HEK293 (cell line): ENCODE data around the gene ASCC2.
A peak's percentile ranks its signal among the peaks of the same experiment; 100 is the strongest.

Source experiments
- CTCF ChIA-PET: fragments of 350-600 bp; formaldehyde crosslinking; extraction: SDS; loops from one replicate; lab custom pipeline; 2021; ENCODE audit warnings: antibody characterized with exemption; lab: Yijun Ruan, JAX
- POLR2A ChIA-PET: fragments of 300-600 bp; formaldehyde crosslinking; extraction: SDS; loops from one replicate; lab custom pipeline; 2020; ENCODE audit warnings: antibody characterized with exemption, inconsistent platforms; lab: Yijun Ruan, JAX
- H3K27ac ChIP-seq: fragments of 200-500 bp; sonication (Bioruptor generic); 2 replicates; pipeline ENCODE4 v1.5.1; 2014; ENCODE audit warnings: low read depth, low read length, control low read depth, inconsistent platforms; ENCODE audit errors: extremely low read depth
- H3K36me3 ChIP-seq, 2 experiments: fragments of 200-500 bp in 1 of 2; sonication (Bioruptor generic) in 1 of 2; 1 replicate in 1 of 2; 2 replicates in 1 of 2; pipeline ENCODE4 v1.5.1; 2014 to 2017; ENCODE audit warnings: inconsistent platforms in 2 of 2, low read length in 2 of 2; ENCODE audit not compliant: control insufficient read depth in 2 of 2, insufficient read depth in 1 of 2
- H3K4me1 ChIP-seq: fragments of 200-500 bp; sonication (Bioruptor generic); 2 replicates; pipeline ENCODE4 v1.5.1; 2014; ENCODE audit warnings: mild to moderate bottlenecking, low read length, inconsistent platforms; ENCODE audit not compliant: control insufficient read depth, insufficient read depth
- H3K4me3 ChIP-seq: 2 replicates; pipeline ENCODE4 v1.5.1; 2011; ENCODE audit warnings: low read depth, mild to moderate bottlenecking, control low read depth, low read length, moderate library complexity
- H3K9me3 ChIP-seq: fragments of 200-500 bp; sonication (Bioruptor generic); 2 replicates; pipeline ENCODE4 v1.5.1; 2014; ENCODE audit warnings: low read depth, low read length, inconsistent platforms; ENCODE audit not compliant: control insufficient read depth, insufficient read depth
- AEBP2 ChIP-seq: fragments of 450-650 bp; formaldehyde crosslinking; IDR thresholded peaks from 2 replicates; pipeline ENCODE4 v1.5.1; 2016; ENCODE audit warnings: missing biosample characterization, missing genetic modification characterization, borderline replicate concordance
- GLI2 ChIP-seq: fragments of 450-650 bp; formaldehyde crosslinking; IDR thresholded peaks from 2 replicates; pipeline ENCODE4; 2017; ENCODE audit warnings: missing biosample characterization, missing genetic modification characterization, low read depth, borderline replicate concordance
- GLIS2 ChIP-seq: fragments of 450-650 bp; formaldehyde crosslinking; IDR thresholded peaks from 2 replicates; pipeline ENCODE4 v1.5.1; 2016; ENCODE audit warnings: missing biosample characterization, missing genetic modification characterization
- HOXA7 ChIP-seq: sonication (generic); formaldehyde crosslinking; IDR thresholded peaks from 2 replicates; pipeline ENCODE4 v1.8.1; 2022; ENCODE audit warnings: missing genetic modification reagents, borderline replicate concordance
- KLF10 ChIP-seq: fragments of 450-650 bp; IDR thresholded peaks from 2 replicates; pipeline ENCODE4 v1.5.1; 2018; ENCODE audit warnings: missing biosample characterization, mild to moderate bottlenecking, missing genetic modification characterization
- MYNN ChIP-seq: fragments of 450-650 bp; formaldehyde crosslinking; IDR thresholded peaks from 2 replicates; pipeline ENCODE4 v1.5.1; 2016; ENCODE audit warnings: missing biosample characterization, missing genetic modification characterization, borderline replicate concordance
- MZF1 ChIP-seq: fragments of 450-650 bp; formaldehyde crosslinking; IDR thresholded peaks from 2 replicates; pipeline ENCODE4 v1.5.1; 2017; ENCODE audit warnings: missing biosample characterization, missing genetic modification characterization, borderline replicate concordance
- ZBTB8A ChIP-seq: fragments of 450-650 bp; formaldehyde crosslinking; IDR thresholded peaks from 2 replicates; pipeline ENCODE4 v1.5.1; 2016; ENCODE audit warnings: missing biosample characterization, missing genetic modification characterization
- ZNF121 ChIP-seq: fragments of 450-650 bp; formaldehyde crosslinking; IDR thresholded peaks from 2 replicates; pipeline ENCODE4 v1.5.1; 2016; ENCODE audit warnings: missing biosample characterization, missing genetic modification characterization
- ZNF155 ChIP-seq: fragments of 450-650 bp; formaldehyde crosslinking; IDR thresholded peaks from 2 replicates; pipeline ENCODE4 v1.5.1; 2016; ENCODE audit warnings: missing biosample characterization, missing genetic modification characterization
- ZNF157 ChIP-seq: fragments of 450-650 bp; formaldehyde crosslinking; IDR thresholded peaks from 2 replicates; pipeline ENCODE4 v1.5.1; 2016; ENCODE audit warnings: missing biosample characterization, missing genetic modification characterization
- ZNF16 ChIP-seq: fragments of 450-650 bp; formaldehyde crosslinking; IDR thresholded peaks from 2 replicates; pipeline ENCODE4 v1.5.1; 2016; ENCODE audit warnings: low read depth, missing biosample characterization, missing genetic modification characterization
- ZNF239 ChIP-seq: fragments of 450-650 bp; formaldehyde crosslinking; IDR thresholded peaks from 2 replicates; pipeline ENCODE4 v1.5.1; 2016; ENCODE audit warnings: missing biosample characterization, missing genetic modification characterization
- ZNF266 ChIP-seq: fragments of 450-650 bp; formaldehyde crosslinking; IDR thresholded peaks from 2 replicates; pipeline ENCODE4 v1.5.1; 2016; ENCODE audit warnings: missing biosample characterization, missing genetic modification characterization, low read depth
- ZNF350 ChIP-seq: fragments of 450-650 bp; formaldehyde crosslinking; IDR thresholded peaks from 2 replicates; pipeline ENCODE4 v1.5.0; 2017; ENCODE audit warnings: missing biosample characterization, mild to moderate bottlenecking, missing genetic modification characterization
- ZNF354C ChIP-seq: fragments of 450-650 bp; formaldehyde crosslinking; IDR thresholded peaks from 2 replicates; pipeline ENCODE4 v1.5.1; 2016; ENCODE audit warnings: missing biosample characterization, missing genetic modification characterization, low read depth, borderline replicate concordance
- ZNF473 ChIP-seq: fragments of 450-650 bp; formaldehyde crosslinking; IDR thresholded peaks from 2 replicates; pipeline ENCODE4 v1.5.1; 2017; ENCODE audit warnings: missing biosample characterization, missing genetic modification characterization
- ZNF549 ChIP-seq: fragments of 450-650 bp; IDR thresholded peaks from 2 replicates; pipeline ENCODE4 v1.5.1; 2018; ENCODE audit warnings: missing biosample characterization, missing genetic modification characterization, mild to moderate bottlenecking, inconsistent platforms, moderate library complexity
- ZNF624 ChIP-seq: fragments of 450-650 bp; formaldehyde crosslinking; IDR thresholded peaks from 2 replicates; pipeline ENCODE4 v1.5.1; 2017; ENCODE audit warnings: missing biosample characterization, missing genetic modification characterization
- ZNF626 ChIP-seq: fragments of 450-650 bp; sonication (Bioruptor Pico); formaldehyde crosslinking; IDR thresholded peaks from 2 replicates; pipeline ENCODE4 v1.5.1; 2018; ENCODE audit warnings: missing biosample characterization, missing genetic modification characterization, inconsistent platforms
- ZNF701 ChIP-seq: fragments of 450-650 bp; formaldehyde crosslinking; IDR thresholded peaks from 2 replicates; pipeline ENCODE4 v1.5.1; 2016; ENCODE audit warnings: missing biosample characterization, missing genetic modification characterization
- ZXDB ChIP-seq: fragments of 450-650 bp; formaldehyde crosslinking; IDR thresholded peaks from 2 replicates; pipeline ENCODE4 v1.5.1; 2016; ENCODE audit warnings: missing biosample characterization, missing genetic modification characterization
- TF ChIP-seq, protein P1 (sequence below): fragments of 450-650 bp; formaldehyde crosslinking; IDR thresholded peaks from 2 replicates; pipeline ENCODE4 v1.5.1; 2016; ENCODE audit warnings: missing biosample characterization, missing genetic modification characterization, borderline replicate concordance
- TF ChIP-seq, protein P2 (sequence below): fragments of 450-650 bp; formaldehyde crosslinking; IDR thresholded peaks from 2 replicates; pipeline ENCODE4 v1.5.1; 2016; ENCODE audit warnings: missing biosample characterization, missing genetic modification characterization
- TF ChIP-seq, protein P3 (sequence below): fragments of 450-650 bp; formaldehyde crosslinking; IDR thresholded peaks from 2 replicates; pipeline ENCODE4 v1.5.1; 2016; ENCODE audit warnings: missing biosample characterization, missing genetic modification characterization
- TF ChIP-seq, protein P4 (sequence below): fragments of 450-650 bp; formaldehyde crosslinking; IDR thresholded peaks from 2 replicates; pipeline ENCODE4 v1.5.1; 2016; ENCODE audit warnings: missing biosample characterization, missing genetic modification characterization

The ASCC2 gene

DNA sequence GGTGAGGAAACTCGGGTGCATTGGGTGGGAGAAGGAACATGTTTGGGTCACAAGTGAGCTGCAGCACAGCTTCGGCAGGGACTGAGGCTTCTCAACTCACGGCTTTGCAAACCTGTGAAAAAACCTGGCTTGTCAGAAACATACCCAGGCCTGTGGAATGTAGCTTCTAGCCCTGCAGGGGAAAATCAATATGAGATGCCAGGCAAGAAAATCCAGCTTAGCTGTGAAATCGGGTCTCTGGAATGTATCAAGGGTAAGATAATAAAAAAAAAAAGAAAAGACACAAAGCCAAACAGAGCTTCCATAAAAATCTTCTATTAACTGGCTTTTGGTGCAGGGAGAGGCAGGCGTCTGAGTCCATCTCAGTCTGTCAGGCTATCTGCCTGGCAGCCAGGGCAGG, 42.4 kb downstream of the ASCC2 start:
- H3K27ac ChIP-seq: no peak overlapping the region
- peaks cover 21 to 85% of the 10 kb centered on the region in 2 experiments; a peak in 2 of 3 replicates for H3K36me3 ChIP-seq
- no peak overlapping the region for H3K4me3 ChIP-seq
- no peaks in the 10 kb centered on the region for H3K9me3 ChIP-seq
- POLR2A ChIA-PET: no interaction called here
- CTCF ChIA-PET: interaction anchor here (0.6 to 3.0 kb wide), 7 partner anchors 23 to 468 kb away, joined by 3 to 12 read pairs (median 3); no protein-coding TSS in a partner anchor
- no peaks in the 10 kb centered on the region for H3K4me1 ChIP-seq
- TF ChIP-seq, protein P1, sequence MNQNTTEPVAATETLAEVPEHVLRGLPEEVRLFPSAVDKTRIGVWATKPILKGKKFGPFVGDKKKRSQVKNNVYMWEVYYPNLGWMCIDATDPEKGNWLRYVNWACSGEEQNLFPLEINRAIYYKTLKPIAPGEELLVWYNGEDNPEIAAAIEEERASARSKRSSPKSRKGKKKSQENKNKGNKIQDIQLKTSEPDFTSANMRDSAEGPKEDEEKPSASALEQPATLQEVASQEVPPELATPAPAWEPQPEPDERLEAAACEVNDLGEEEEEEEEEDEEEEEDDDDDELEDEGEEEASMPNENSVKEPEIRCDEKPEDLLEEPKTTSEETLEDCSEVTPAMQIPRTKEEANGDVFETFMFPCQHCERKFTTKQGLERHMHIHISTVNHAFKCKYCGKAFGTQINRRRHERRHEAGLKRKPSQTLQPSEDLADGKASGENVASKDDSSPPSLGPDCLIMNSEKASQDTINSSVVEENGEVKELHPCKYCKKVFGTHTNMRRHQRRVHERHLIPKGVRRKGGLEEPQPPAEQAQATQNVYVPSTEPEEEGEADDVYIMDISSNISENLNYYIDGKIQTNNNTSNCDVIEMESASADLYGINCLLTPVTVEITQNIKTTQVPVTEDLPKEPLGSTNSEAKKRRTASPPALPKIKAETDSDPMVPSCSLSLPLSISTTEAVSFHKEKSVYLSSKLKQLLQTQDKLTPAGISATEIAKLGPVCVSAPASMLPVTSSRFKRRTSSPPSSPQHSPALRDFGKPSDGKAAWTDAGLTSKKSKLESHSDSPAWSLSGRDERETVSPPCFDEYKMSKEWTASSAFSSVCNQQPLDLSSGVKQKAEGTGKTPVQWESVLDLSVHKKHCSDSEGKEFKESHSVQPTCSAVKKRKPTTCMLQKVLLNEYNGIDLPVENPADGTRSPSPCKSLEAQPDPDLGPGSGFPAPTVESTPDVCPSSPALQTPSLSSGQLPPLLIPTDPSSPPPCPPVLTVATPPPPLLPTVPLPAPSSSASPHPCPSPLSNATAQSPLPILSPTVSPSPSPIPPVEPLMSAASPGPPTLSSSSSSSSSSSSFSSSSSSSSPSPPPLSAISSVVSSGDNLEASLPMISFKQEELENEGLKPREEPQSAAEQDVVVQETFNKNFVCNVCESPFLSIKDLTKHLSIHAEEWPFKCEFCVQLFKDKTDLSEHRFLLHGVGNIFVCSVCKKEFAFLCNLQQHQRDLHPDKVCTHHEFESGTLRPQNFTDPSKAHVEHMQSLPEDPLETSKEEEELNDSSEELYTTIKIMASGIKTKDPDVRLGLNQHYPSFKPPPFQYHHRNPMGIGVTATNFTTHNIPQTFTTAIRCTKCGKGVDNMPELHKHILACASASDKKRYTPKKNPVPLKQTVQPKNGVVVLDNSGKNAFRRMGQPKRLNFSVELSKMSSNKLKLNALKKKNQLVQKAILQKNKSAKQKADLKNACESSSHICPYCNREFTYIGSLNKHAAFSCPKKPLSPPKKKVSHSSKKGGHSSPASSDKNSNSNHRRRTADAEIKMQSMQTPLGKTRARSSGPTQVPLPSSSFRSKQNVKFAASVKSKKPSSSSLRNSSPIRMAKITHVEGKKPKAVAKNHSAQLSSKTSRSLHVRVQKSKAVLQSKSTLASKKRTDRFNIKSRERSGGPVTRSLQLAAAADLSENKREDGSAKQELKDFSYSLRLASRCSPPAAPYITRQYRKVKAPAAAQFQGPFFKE: no peak
- TF ChIP-seq, protein P2, sequence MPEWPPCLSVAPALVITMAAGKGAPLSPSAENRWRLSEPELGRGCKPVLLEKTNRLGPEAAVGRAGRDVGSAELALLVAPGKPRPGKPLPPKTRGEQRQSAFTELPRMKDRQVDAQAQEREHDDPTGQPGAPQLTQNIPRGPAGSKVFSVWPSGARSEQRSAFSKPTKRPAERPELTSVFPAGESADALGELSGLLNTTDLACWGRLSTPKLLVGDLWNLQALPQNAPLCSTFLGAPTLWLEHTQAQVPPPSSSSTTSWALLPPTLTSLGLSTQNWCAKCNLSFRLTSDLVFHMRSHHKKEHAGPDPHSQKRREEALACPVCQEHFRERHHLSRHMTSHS: no peak
- TF ChIP-seq ZNF266 (tag by site-specific recombination) (no peak), MZF1 (tag by site-specific recombination) (no peak), ZNF16 (tag by site-specific recombination) (no peak), MYNN (tag by site-specific recombination) (no peak), HOXA7 (CRISPR knock-in tag) (no peak), ZNF354C (tag by site-specific recombination) (no peak), ZNF473 (tag by site-specific recombination) (no peak), GLI2 (no peak), ZXDB (tag by site-specific recombination) (no peak), ZNF624 (no peak)
- TF ChIP-seq, protein P3, sequence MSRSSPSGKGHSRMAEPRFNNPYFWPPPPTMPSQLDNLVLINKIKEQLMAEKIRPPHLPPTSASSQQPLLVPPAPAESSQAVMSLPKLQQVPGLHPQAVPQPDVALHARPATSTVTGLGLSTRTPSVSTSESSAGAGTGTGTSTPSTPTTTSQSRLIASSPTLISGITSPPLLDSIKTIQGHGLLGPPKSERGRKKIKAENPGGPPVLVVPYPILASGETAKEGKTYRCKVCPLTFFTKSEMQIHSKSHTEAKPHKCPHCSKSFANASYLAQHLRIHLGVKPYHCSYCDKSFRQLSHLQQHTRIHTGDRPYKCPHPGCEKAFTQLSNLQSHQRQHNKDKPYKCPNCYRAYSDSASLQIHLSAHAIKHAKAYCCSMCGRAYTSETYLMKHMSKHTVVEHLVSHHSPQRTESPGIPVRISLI (tag by site-specific recombination): no peak
- TF ChIP-seq, protein P4, sequence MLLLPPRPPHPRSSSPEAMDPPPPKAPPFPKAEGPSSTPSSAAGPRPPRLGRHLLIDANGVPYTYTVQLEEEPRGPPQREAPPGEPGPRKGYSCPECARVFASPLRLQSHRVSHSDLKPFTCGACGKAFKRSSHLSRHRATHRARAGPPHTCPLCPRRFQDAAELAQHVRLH (tag by site-specific recombination): no peak

DNA sequence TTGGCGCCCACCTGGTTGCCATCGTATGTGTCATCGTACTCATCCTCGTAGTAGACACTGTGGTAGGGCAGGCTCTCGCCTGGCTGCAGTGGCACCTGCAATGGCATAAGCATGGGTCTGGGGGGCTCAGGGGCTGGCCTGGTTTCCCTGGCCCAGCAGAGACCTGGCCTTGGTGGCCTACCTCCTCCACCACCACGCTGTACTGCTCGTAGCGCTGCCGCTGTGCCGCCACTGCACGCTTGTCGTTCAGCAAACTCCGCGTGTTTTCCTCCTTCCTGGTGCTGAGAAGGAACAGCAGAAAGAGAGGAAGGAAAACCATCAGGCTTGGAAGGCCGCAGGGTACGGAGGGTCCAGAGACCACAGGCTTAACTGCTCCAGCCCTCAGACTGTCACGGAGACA, 44.7 kb downstream of the ASCC2 start:
- ChIA-PET POLR2A (interaction anchor here (0.6 kb wide), 1 partner anchor 49 kb away, joined by 4 read pairs; no protein-coding TSS in a partner anchor), CTCF (no interaction called here)
- H3K36me3 ChIP-seq: peaks cover 18 to 85% of the 10 kb centered on the region in 2 experiments
- no peaks in the 10 kb centered on the region for H3K4me1 ChIP-seq
- H3K9me3 ChIP-seq: no peaks in the 10 kb centered on the region
- 0 out of 2 replicates have a peak overlapping the region, but pooled peaks have one; percentile 24 for H3K27ac ChIP-seq
- H3K4me3 ChIP-seq: no peak overlapping the region
- TF ChIP-seq ZNF157 (tag by site-specific recombination): no peak
- TF ChIP-seq ZNF626 (tag by site-specific recombination): no peak
- TF ChIP-seq ZNF239 (tag by site-specific recombination): no peak
- no peak for TF ChIP-seq KLF10 (tag by site-specific recombination)
- no peak for TF ChIP-seq ZNF350 (tag by site-specific recombination)
- no peak for TF ChIP-seq ZNF155 (tag by site-specific recombination)
- TF ChIP-seq ZNF701: no peak
- TF ChIP-seq AEBP2 (tag by site-specific recombination): no peak
- no peak for TF ChIP-seq ZNF549 (tag by site-specific recombination)
- no peak for TF ChIP-seq GLIS2 (tag by site-specific recombination)
- TF ChIP-seq ZBTB8A (tag by site-specific recombination): no peak
- no peak for TF ChIP-seq ZNF121 (tag by site-specific recombination)
